Stimulated activated CD8-positive, alpha-beta memory T cell treated with anti-CD3 and anti-CD28 coated beads, Interleukin-12 subunit alpha, Interleukin-12 subunit beta, amount 100 ng/mL, for 24 hours (primary cell): ENCODE data around the gene PRKAA2.

Experiments used
- DNase-seq: peaks from one replicate; pipeline ENCODE4 v3.0.0-alpha.2; 2020; ENCODE audit errors: extremely low read depth

Gene PRKAA2

GRCh38 chr1:56654126-56654923 is 9.2 kb downstream of the PRKAA2 start:
- DNase-seq, result no peak

GRCh38 chr1:56655991-56656613 is 11.0 kb downstream of the PRKAA2 start:
- no peak for DNase-seq

- DNase-seq, result no peak
Observed at GRCh38 chr1:56658254-56658653, 13.1 kb downstream of the PRKAA2 start.

GRCh38 chr1:56660293-56660692 is 15.2 kb downstream of the PRKAA2 start:
- DNase-seq, result no peak

- DNase-seq, result no peak
Observed at GRCh38 chr1:56663846-56664245, 18.7 kb downstream of the PRKAA2 start.

GRCh38 chr1:56665384-56665783 is 20.3 kb downstream of the PRKAA2 start:
- DNase-seq, result no peak

GRCh38 chr1:56666112-56666608 is 21.0 kb downstream of the PRKAA2 start:
- DNase-seq, result no peak

- DNase-seq, result no peak
Observed at GRCh38 chr1:56670350-56670749, 25.2 kb downstream of the PRKAA2 start.

- no peak for DNase-seq
Observed at GRCh38 chr1:56671085-56671484, 26.0 kb downstream of the PRKAA2 start.

GRCh38 chr1:56671542-56671941 is 26.4 kb downstream of the PRKAA2 start:
- DNase-seq, result no peak

GRCh38 chr1:56672579-56672978 is 27.5 kb downstream of the PRKAA2 start:
- DNase-seq, result no peak

- DNase-seq, result no peak
Observed at GRCh38 chr1:56675763-56676162, 30.6 kb downstream of the PRKAA2 start.

- DNase-seq, result no peak
Observed at GRCh38 chr1:56676571-56677035, 31.5 kb downstream of the PRKAA2 start.

GRCh38 chr1:56683569-56683968 is 38.5 kb downstream of the PRKAA2 start:
- no peak for DNase-seq

GRCh38 chr1:56686169-56686568 is 41.1 kb downstream of the PRKAA2 start:
- no peak for DNase-seq

- DNase-seq, result no peak
Observed at GRCh38 chr1:56688522-56689026, 43.5 kb downstream of the PRKAA2 start.

GRCh38 chr1:56696663-56697062 is 51.5 kb downstream of the PRKAA2 start:
- no peak for DNase-seq

- DNase-seq, result no peak
Observed at GRCh38 chr1:56703747-56704146, 58.6 kb downstream of the PRKAA2 start.

- no peak for DNase-seq
Observed at GRCh38 chr1:56707379-56707778, 62.3 kb downstream of the PRKAA2 start.

- DNase-seq, result no peak
Observed at GRCh38 chr1:56709269-56709880, 64.3 kb downstream of the PRKAA2 start.

GRCh38 chr1:56709995-56710394 is 64.9 kb downstream of the PRKAA2 start:
- no peak for DNase-seq

- DNase-seq, result no peak
Observed at GRCh38 chr1:56710646-56711045, 65.5 kb downstream of the PRKAA2 start.

- DNase-seq, result no peak
Observed at GRCh38 chr1:56712150-56712549, 67.0 kb downstream of the PRKAA2 start.
